SW480 (cell line): Measurements from ENCODE around the gene SDK1.

Experiments
- DNase-seq: peaks from one replicate; pipeline ENCODE4 v3.0.0-alpha.2; 2016; ENCODE audit warnings: low spot score

The SDK1 gene

GRCh38 chr7:3981281-3981680, 680.2 kb downstream of the SDK1 start:
- no peak for DNase-seq

- no peak for DNase-seq
Observed at GRCh38 chr7:3984456-3984855, 683.4 kb downstream of the SDK1 start.

GRCh38 chr7:3986927-3987326, 685.9 kb downstream of the SDK1 start:
- no peak for DNase-seq

- no peak for DNase-seq
Observed at GRCh38 chr7:3987426-3987927, 686.4 kb downstream of the SDK1 start.

GRCh38 chr7:3989723-3990122, 688.7 kb downstream of the SDK1 start:
- DNase-seq: no peak

- DNase-seq: no peak
Observed at GRCh38 chr7:3991731-3992231, 690.7 kb downstream of the SDK1 start.

- no peak for DNase-seq
Observed at GRCh38 chr7:3992841-3993240, 691.8 kb downstream of the SDK1 start.

- DNase-seq: no peak
Observed at GRCh38 chr7:3994764-3995163, 693.7 kb downstream of the SDK1 start.

GRCh38 chr7:3995187-3995586, 694.1 kb downstream of the SDK1 start:
- DNase-seq: no peak

- DNase-seq: no peak
Observed at GRCh38 chr7:3998060-3998459, 697.0 kb downstream of the SDK1 start.

- DNase-seq: no peak
Observed at GRCh38 chr7:4000139-4000538, 699.1 kb downstream of the SDK1 start.

GRCh38 chr7:4000934-4001333, 699.9 kb downstream of the SDK1 start:
- no peak for DNase-seq

GRCh38 chr7:4001742-4002141, 700.7 kb downstream of the SDK1 start:
- DNase-seq: no peak

GRCh38 chr7:4003503-4003902, 702.5 kb downstream of the SDK1 start:
- DNase-seq: no peak

GRCh38 chr7:4006687-4007086, 705.6 kb downstream of the SDK1 start:
- no peak for DNase-seq

GRCh38 chr7:4009211-4010060, 708.4 kb downstream of the SDK1 start:
- DNase-seq: no peak

GRCh38 chr7:4010061-4010605, 709.1 kb downstream of the SDK1 start:
- DNase-seq: no peak

GRCh38 chr7:4010923-4011656, 710.0 kb downstream of the SDK1 start:
- DNase-seq: no peak

- DNase-seq: no peak
Observed at GRCh38 chr7:4013793-4014192, 712.7 kb downstream of the SDK1 start.

- DNase-seq: no peak
Observed at GRCh38 chr7:4014346-4015050, 713.4 kb downstream of the SDK1 start.

GRCh38 chr7:4015371-4015770, 714.3 kb downstream of the SDK1 start:
- no peak for DNase-seq

GRCh38 chr7:4015996-4016395, 714.9 kb downstream of the SDK1 start:
- no peak for DNase-seq
